GM23338 (cell line): ENCODE data around the gene RGL2. TPM values are rescaled to one million over a fixed set of nuclear protein-coding genes. Genes with fewer than 3 reads are reported as not detected.

ENCODE experiments used
- EZH2 ChIP-seq: fragments of 200-600 bp; sonication (generic); IDR thresholded peaks from one replicate; pipeline ENCODE4 v1.8.0; 2017; ENCODE audit warnings: antibody characterized with exemption, mild to moderate bottlenecking, low read depth; ENCODE audit not compliant: unreplicated experiment
- JUNB ChIP-seq: IDR thresholded peaks from one replicate; pipeline ENCODE4 v1.6.1; 2016; ENCODE audit warnings: antibody characterized with exemption; ENCODE audit not compliant: unreplicated experiment
- polyA plus RNA-seq: library from polyadenylated mRNA; unstranded; fragments of >200 nt; fragmentation: Nextera tagmentation; extraction: Ambion mirVana; gene quantifications from 2 replicates; pipeline ENCODE4 v1.2.1, GENCODE V29; 2016
- total RNA-seq: library from RNA; depleted of rRNA; stranded (reverse); fragments of >200 nt; shearing (Covaris generic); gene quantifications from 2 replicates; pipeline ENCODE4 v1.2.3, GENCODE V29; 2014
- TF ChIP-seq, protein P1 (sequence below): fragments of 250-450 bp; sonication (Bioruptor Pico); IDR thresholded peaks from 2 replicates; pipeline ENCODE4 v1.5.0; 2020; ENCODE audit warnings: mild to moderate bottlenecking, moderate library complexity
- TF ChIP-seq, protein P2 (sequence below): IDR thresholded peaks from one replicate; pipeline ENCODE4 v1.6.1; 2018; ENCODE audit warnings: antibody characterized with exemption; ENCODE audit not compliant: unreplicated experiment

Gene RGL2
- total and polyA plus RNA-seq, 2 experiments from 2014 or later, result 28.0 to 52.2 TPM

DNA sequence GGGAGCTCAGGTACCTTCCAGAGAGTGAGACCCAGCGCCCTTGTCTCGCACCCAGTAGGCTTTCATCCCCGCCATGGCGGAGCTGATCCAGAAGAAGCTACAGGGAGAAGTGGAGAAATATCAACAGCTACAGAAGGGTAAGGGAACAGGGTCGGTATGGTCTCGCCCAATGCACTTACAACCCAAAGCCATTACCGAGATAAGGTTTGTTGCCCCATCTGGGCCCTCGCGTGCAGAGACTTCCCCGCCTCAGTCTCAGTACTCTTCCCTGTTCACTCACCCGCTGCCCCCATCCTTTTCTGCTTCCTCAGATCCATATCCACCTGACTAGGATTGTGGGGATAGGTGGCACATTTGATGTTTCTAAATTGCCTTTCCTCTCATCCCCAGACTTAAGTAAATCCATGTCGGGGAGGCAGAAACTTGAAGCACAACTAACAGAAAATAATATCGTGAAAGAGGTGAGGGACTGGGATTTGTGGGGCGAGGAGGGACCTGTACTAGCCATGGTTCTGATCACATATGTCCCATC, 8.9 kb downstream of the RGL2 start (continued):
- TF ChIP-seq, protein P1, sequence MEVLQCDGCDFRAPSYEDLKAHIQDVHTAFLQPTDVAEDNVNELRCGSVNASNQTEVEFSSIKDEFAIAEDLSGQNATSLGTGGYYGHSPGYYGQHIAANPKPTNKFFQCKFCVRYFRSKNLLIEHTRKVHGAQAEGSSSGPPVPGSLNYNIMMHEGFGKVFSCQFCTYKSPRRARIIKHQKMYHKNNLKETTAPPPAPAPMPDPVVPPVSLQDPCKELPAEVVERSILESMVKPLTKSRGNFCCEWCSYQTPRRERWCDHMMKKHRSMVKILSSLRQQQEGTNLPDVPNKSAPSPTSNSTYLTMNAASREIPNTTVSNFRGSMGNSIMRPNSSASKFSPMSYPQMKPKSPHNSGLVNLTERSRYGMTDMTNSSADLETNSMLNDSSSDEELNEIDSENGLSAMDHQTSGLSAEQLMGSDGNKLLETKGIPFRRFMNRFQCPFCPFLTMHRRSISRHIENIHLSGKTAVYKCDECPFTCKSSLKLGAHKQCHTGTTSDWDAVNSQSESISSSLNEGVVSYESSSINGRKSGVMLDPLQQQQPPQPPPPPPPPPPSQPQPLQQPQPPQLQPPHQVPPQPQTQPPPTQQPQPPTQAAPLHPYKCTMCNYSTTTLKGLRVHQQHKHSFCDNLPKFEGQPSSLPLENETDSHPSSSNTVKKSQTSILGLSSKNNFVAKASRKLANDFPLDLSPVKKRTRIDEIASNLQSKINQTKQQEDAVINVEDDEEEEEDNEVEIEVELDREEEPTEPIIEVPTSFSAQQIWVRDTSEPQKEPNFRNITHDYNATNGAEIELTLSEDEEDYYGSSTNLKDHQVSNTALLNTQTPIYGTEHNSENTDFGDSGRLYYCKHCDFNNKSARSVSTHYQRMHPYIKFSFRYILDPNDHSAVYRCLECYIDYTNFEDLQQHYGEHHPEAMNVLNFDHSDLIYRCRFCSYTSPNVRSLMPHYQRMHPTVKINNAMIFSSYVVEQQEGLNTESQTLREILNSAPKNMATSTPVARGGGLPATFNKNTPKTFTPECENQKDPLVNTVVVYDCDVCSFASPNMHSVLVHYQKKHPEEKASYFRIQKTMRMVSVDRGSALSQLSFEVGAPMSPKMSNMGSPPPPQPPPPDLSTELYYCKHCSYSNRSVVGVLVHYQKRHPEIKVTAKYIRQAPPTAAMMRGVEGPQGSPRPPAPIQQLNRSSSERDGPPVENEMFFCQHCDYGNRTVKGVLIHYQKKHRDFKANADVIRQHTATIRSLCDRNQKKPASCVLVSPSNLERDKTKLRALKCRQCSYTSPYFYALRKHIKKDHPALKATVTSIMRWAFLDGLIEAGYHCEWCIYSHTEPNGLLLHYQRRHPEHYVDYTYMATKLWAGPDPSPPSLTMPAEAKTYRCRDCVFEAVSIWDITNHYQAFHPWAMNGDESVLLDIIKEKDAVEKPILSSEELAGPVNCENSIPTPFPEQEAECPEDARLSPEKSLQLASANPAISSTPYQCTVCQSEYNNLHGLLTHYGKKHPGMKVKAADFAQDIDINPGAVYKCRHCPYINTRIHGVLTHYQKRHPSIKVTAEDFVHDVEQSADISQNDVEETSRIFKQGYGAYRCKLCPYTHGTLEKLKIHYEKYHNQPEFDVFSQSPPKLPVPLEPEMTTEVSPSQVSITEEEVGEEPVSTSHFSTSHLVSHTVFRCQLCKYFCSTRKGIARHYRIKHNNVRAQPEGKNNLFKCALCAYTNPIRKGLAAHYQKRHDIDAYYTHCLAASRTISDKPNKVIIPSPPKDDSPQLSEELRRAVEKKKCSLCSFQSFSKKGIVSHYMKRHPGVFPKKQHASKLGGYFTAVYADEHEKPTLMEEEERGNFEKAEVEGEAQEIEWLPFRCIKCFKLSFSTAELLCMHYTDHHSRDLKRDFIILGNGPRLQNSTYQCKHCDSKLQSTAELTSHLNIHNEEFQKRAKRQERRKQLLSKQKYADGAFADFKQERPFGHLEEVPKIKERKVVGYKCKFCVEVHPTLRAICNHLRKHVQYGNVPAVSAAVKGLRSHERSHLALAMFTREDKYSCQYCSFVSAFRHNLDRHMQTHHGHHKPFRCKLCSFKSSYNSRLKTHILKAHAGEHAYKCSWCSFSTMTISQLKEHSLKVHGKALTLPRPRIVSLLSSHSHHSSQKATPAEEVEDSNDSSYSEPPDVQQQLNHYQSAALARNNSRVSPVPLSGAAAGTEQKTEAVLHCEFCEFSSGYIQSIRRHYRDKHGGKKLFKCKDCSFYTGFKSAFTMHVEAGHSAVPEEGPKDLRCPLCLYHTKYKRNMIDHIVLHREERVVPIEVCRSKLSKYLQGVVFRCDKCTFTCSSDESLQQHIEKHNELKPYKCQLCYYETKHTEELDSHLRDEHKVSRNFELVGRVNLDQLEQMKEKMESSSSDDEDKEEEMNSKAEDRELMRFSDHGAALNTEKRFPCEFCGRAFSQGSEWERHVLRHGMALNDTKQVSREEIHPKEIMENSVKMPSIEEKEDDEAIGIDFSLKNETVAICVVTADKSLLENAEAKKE (CRISPR knock-in tag), result no peak
- no peak for TF ChIP-seq EZH2
- TF ChIP-seq, protein P2, sequence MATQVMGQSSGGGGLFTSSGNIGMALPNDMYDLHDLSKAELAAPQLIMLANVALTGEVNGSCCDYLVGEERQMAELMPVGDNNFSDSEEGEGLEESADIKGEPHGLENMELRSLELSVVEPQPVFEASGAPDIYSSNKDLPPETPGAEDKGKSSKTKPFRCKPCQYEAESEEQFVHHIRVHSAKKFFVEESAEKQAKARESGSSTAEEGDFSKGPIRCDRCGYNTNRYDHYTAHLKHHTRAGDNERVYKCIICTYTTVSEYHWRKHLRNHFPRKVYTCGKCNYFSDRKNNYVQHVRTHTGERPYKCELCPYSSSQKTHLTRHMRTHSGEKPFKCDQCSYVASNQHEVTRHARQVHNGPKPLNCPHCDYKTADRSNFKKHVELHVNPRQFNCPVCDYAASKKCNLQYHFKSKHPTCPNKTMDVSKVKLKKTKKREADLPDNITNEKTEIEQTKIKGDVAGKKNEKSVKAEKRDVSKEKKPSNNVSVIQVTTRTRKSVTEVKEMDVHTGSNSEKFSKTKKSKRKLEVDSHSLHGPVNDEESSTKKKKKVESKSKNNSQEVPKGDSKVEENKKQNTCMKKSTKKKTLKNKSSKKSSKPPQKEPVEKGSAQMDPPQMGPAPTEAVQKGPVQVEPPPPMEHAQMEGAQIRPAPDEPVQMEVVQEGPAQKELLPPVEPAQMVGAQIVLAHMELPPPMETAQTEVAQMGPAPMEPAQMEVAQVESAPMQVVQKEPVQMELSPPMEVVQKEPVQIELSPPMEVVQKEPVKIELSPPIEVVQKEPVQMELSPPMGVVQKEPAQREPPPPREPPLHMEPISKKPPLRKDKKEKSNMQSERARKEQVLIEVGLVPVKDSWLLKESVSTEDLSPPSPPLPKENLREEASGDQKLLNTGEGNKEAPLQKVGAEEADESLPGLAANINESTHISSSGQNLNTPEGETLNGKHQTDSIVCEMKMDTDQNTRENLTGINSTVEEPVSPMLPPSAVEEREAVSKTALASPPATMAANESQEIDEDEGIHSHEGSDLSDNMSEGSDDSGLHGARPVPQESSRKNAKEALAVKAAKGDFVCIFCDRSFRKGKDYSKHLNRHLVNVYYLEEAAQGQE, result no peak
- TF ChIP-seq JUNB, result no peak
